ENCODE measurements around the gene ZBTB42. TPM values are rescaled to one million over a fixed set of nuclear protein-coding genes. Genes with fewer than 3 reads are reported as not detected.

Gene ZBTB42
- total and polyA plus RNA-seq, 2 of the 4 experiments (the other 2 are of a cell fraction) = 1.3 to 2.3 TPM

DNA sequence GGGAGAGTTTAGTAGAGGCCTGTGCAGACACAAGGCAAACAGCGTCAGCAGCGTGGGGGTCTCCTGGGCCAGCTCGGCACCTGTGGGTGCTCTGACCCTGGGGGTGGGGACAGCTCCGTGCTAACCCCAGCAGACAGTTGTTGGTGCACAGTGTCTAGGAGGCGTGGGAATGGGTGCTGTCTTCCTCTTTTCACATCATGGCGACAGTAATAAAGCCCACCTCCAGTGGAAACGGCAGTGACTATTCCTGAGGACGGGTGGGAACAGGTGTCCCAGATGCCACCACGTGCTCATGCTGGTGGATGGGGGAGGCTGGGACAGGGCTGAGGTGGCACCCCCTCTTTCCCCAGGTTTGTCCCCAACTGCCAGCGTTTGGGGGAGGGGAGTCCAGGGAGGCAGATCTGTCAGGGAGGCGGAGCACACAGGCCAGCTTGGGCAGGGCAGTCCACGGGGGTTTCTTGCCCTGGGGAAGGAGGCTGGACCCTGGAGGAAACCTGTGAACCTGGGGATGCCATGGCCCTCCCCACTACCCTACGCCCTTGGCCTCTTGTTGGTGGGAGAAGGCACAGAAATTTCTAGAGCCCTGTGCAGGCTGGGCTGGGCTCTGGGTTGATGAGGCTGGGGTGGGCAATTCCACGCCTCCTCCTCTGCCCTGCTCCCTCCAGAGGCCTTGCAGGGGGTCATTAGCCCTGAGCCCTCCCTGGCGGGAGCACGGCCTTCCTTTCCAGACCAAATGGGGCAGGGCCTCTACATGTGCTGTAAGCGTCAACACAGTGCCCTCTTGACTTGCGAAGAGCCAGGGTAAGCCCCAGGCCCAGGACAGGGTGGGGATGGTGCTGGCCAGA is 3.8 kb downstream of the ZBTB42 start (continued):
- TF ChIP-seq, protein P1, sequence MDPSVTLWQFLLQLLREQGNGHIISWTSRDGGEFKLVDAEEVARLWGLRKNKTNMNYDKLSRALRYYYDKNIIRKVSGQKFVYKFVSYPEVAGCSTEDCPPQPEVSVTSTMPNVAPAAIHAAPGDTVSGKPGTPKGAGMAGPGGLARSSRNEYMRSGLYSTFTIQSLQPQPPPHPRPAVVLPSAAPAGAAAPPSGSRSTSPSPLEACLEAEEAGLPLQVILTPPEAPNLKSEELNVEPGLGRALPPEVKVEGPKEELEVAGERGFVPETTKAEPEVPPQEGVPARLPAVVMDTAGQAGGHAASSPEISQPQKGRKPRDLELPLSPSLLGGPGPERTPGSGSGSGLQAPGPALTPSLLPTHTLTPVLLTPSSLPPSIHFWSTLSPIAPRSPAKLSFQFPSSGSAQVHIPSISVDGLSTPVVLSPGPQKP (IDR thresholded peaks at IDR 0.05; ENCODE audit: borderline replicate concordance, low read depth, low read length) = no peak

DNA sequence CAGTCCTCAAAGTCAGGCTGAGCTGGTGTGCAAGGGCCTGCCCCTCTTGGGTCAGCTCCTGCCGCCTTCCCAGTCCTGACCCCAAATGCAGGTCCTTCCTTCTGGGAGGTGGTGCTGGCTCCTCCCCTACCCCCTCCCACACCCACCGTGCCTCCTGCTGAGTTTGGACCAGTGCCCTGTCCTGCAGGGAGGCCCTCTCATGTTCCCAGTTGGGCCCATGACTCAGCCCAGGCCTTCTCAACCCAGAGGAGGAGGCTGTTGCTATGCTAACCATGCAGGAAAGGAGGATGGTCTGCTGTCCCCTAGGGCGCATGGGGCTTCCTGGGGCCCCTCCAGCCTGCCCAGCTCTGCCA is 4.4 kb downstream of the ZBTB42 start:
- Histone ChIP-seq H3K4me1 (ENCODE audit: control insufficient read depth, insufficient read depth, low read length) (peaks cover 13% of the 10 kb centered on the region), H3K9me3 (ENCODE audit: control insufficient read depth, insufficient read depth, low read length) (no peaks in the 10 kb centered on the region), H4K91ac (ENCODE audit: insufficient read depth, low read depth, low read length) (no peak overlapping the region; the same call in 1 of the 2 replicates), H3K27me3 (ENCODE audit: control insufficient read depth, insufficient read depth, low read length) (no peaks in the 10 kb centered on the region), H2AK5ac (ENCODE audit: low read depth, low read length) (peak overlapping the region; percentile 54), H3K4me3 (ENCODE audit: insufficient read depth, low read depth, low read length) (no peak overlapping the region), H3K23ac (ENCODE audit: low read depth, low read length) (no peak overlapping the region), H2BK20ac (ENCODE audit: low read depth, low read length) (no peak overlapping the region), H2AK9ac (replicated peaks; ENCODE audit: low read depth, low read length, poor library complexity) (peak overlapping the region; percentile 79), H3K18ac (ENCODE audit: low read depth, low read length) (no peak overlapping the region; the same call in 1 of the 2 replicates), H3K56ac (ENCODE audit: extremely low read depth, insufficient read depth, low read length) (no peak overlapping the region), H3K4ac (ENCODE audit: low read depth, low read length) (peak overlapping the region; percentile 53; the same call in 1 of the 2 replicates), H3K36me3 (ENCODE audit: control insufficient read depth, insufficient read depth, low read length) (no peaks in the 10 kb centered on the region), H2BK120ac (ENCODE audit: low read depth, low read length) (no peak overlapping the region), H3K14ac (replicated peaks; ENCODE audit: low read depth, low read length) (no peak overlapping the region), H4K20me1 (ENCODE audit: insufficient read depth, low read length) (peaks cover 4% of the 10 kb centered on the region; the same call in 1 of the 2 replicates), H3K79me1 (ENCODE audit: low read depth in 1 of 2, low read length in 2 of 2) (peaks cover 0 to 12% of the 10 kb centered on the region in 2 experiments; a peak in 1 of 4 replicates), H4K8ac (ENCODE audit: low read depth in 2 of 2, low read length in 2 of 2) (peak overlapping the region in 1 of 2 experiments; percentile 47; a peak in 1 of 4 replicates), H3K9ac (ENCODE audit: low read depth, low read length) (no peak overlapping the region), H3K9me1 (ENCODE audit: insufficient read depth, low read length) (peaks cover 16% of the 10 kb centered on the region), H3K4me2 (ENCODE audit: low read depth, low read length) (no peak overlapping the region), H2BK5ac (ENCODE audit: low read depth, low read length, poor library complexity, severe bottlenecking) (no peak overlapping the region), H3K27ac (ENCODE audit: insufficient read depth, low read length) (peak overlapping the region; percentile 6; the same call in 1 of the 2 replicates), H2BK15ac (ENCODE audit: low read depth, low read length) (no peak overlapping the region), H2AFZ (replicated peaks; ENCODE audit: low read length, poor library complexity) (peak overlapping the region; percentile 35), H4K5ac (ENCODE audit: low read depth, low read length) (no peak overlapping the region)
- DNase-seq = peak; percentile 89
- in situ Hi-C loops (cut with MboI; ENCODE audit: low sequenced_read_pairs) = no loop called here
- POLR2A ChIA-PET (ENCODE audit: unreplicated experiment) = no interaction called here
- dilution Hi-C loops (cut with HindIII; ENCODE audit: low sequenced_read_pairs, unreplicated experiment) = no loop called here
- peak; percentile 77 for ATAC-seq (ENCODE audit: low read depth)
- no CpG with 5 or more reads among the region's 3 CpGs for WGBS, 2 experiments (ENCODE audit: extremely low coverage in 2 of 2, insufficient read length in 1 of 2)
- BruUV-seq (replicated peaks) = no TSS peak
- CTCF ChIA-PET = no interaction called here
- intact Hi-C loops (cut with micrococcal nuclease) = no loop called here
- TF ChIP-seq, protein P2, sequence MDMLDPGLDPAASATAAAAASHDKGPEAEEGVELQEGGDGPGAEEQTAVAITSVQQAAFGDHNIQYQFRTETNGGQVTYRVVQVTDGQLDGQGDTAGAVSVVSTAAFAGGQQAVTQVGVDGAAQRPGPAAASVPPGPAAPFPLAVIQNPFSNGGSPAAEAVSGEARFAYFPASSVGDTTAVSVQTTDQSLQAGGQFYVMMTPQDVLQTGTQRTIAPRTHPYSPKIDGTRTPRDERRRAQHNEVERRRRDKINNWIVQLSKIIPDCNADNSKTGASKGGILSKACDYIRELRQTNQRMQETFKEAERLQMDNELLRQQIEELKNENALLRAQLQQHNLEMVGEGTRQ (IDR thresholded peaks at IDR 0.05; ENCODE audit: low read depth, low read length) = no peak
- TF ChIP-seq, protein P1 (IDR thresholded peaks at IDR 0.05; ENCODE audit: borderline replicate concordance, low read depth, low read length) = no peak
- TF ChIP-seq BHLHE40 (IDR thresholded peaks at IDR 0.05; ENCODE audit: low read depth, low read length) (no peak), RFX5 (IDR thresholded peaks at IDR 0.05; ENCODE audit: low read depth, low read length) (peak; percentile 71), MAZ (IDR thresholded peaks at IDR 0.05; ENCODE audit: borderline replicate concordance, low read depth, low read length) (peak; percentile 75; the same call in 1 of the 2 replicates), MAFK (IDR thresholded peaks at IDR 0.05; ENCODE audit: low read depth, low read length) (no peak), FOS (IDR thresholded peaks at IDR 0.05; ENCODE audit: low read depth, low read length) (peak; percentile 62), SMC3 (IDR thresholded peaks at IDR 0.05; ENCODE audit: low read depth, low read length) (no peak), POLR2A (IDR thresholded peaks at IDR 0.05; ENCODE audit: low read depth, low read length) (no peak)
- TF ChIP-seq, protein P3, sequence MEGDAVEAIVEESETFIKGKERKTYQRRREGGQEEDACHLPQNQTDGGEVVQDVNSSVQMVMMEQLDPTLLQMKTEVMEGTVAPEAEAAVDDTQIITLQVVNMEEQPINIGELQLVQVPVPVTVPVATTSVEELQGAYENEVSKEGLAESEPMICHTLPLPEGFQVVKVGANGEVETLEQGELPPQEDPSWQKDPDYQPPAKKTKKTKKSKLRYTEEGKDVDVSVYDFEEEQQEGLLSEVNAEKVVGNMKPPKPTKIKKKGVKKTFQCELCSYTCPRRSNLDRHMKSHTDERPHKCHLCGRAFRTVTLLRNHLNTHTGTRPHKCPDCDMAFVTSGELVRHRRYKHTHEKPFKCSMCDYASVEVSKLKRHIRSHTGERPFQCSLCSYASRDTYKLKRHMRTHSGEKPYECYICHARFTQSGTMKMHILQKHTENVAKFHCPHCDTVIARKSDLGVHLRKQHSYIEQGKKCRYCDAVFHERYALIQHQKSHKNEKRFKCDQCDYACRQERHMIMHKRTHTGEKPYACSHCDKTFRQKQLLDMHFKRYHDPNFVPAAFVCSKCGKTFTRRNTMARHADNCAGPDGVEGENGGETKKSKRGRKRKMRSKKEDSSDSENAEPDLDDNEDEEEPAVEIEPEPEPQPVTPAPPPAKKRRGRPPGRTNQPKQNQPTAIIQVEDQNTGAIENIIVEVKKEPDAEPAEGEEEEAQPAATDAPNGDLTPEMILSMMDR (conservative IDR thresholded peaks at IDR 0.05; ENCODE audit: low read depth, low read length) = no peak
